ENCODE data around the gene EMC8.

The EMC8 gene

GRCh38 chr16:85753559-85753958 is 45.8 kb downstream of the EMC8 start:
- DNase-seq (ENCODE audit: low read depth), result no peak

- peak; percentile 47 for DNase-seq (ENCODE audit: low read depth)
These were observed 46.6 kb downstream of the EMC8 start for GRCh38 chr16:85752511-85753420.

- DNase-seq (ENCODE audit: low read depth), result no peak
These were observed 47.4 kb downstream of the EMC8 start for GRCh38 chr16:85751698-85752501.

- DNase-seq (ENCODE audit: low read depth), result peak; percentile 38
These were observed 48.3 kb downstream of the EMC8 start, which contains the start of gene C16orf74 for GRCh38 chr16:85750827-85751697. Gene C16orf74, minus strand, starts transcription at chr16:85751096. Its CDS starts 15,879 bp downstream, at chr16:85735217.

GRCh38 chr16:85750146-85750826 is 49.1 kb downstream of the EMC8 start:
- peak; percentile 24 for DNase-seq (ENCODE audit: low read depth)

GRCh38 chr16:85749771-85750145 is 49.6 kb downstream of the EMC8 start:
- no peak for DNase-seq (ENCODE audit: low read depth)

- peak; percentile 38 for DNase-seq (ENCODE audit: low read depth)
These were observed 52.7 kb downstream of the EMC8 start for GRCh38 chr16:85746460-85747215.

- DNase-seq (ENCODE audit: low read depth), result no peak
These were observed 60.2 kb downstream of the EMC8 start for GRCh38 chr16:85738923-85739715.

GRCh38 chr16:85736921-85737320 is 62.4 kb downstream of the EMC8 start:
- DNase-seq (ENCODE audit: low read depth), result no peak

- DNase-seq (ENCODE audit: low read depth), result no peak
These were observed 63.4 kb downstream of the EMC8 start for GRCh38 chr16:85735946-85736345.

- DNase-seq (ENCODE audit: low read depth), result no peak
These were observed 64.1 kb downstream of the EMC8 start for GRCh38 chr16:85735225-85735635.

- DNase-seq (ENCODE audit: low read depth), result no peak
These were observed 64.9 kb downstream of the EMC8 start for GRCh38 chr16:85734311-85735017.

GRCh38 chr16:85733839-85734170 is 65.5 kb downstream of the EMC8 start:
- DNase-seq (ENCODE audit: low read depth), result peak; percentile 55

GRCh38 chr16:85733155-85733838 is 66.0 kb downstream of the EMC8 start:
- peak; percentile 67 for DNase-seq (ENCODE audit: low read depth)

GRCh38 chr16:85731179-85731578 is 68.2 kb downstream of the EMC8 start:
- no peak for DNase-seq (ENCODE audit: low read depth)

- DNase-seq (ENCODE audit: low read depth), result no peak
These were observed 69.2 kb downstream of the EMC8 start for GRCh38 chr16:85730186-85730465.

- DNase-seq (ENCODE audit: low read depth), result no peak
These were observed 69.7 kb downstream of the EMC8 start for GRCh38 chr16:85729452-85730185.

- no peak for DNase-seq (ENCODE audit: low read depth)
These were observed 70.5 kb downstream of the EMC8 start for GRCh38 chr16:85728879-85729278.

All from iris pigment epithelial cell (primary cell).